K562 (cell line): Measurements from ENCODE around the gene KLK1. TPM values are rescaled to one million over a fixed set of nuclear protein-coding genes. Genes with fewer than 3 reads are reported as not detected.

ENCODE experiments used
- ATAC-seq: fragments of 200-7000 bp; cut with Tn5 transposase; 3 replicates; pipeline ENCODE4 v1.9.1; 2020; ENCODE audit warnings: moderate library complexity
- BruUV-seq: library from RNA; stranded (reverse); fragments of 400-500 nt; replicated peaks from 2 replicates; lab custom pipeline; 2021; lab: Mats Ljungman, UMichigan
- CTCF ChIA-PET: fragments of 300-600 bp; formaldehyde crosslinking; extraction: SDS; loops from one replicate; lab custom pipeline; 2021; ENCODE audit warnings: low intra/inter-chr PET ratio; lab: Yijun Ruan, JAX
- POLR2A ChIA-PET: fragments of 300-600, 350-650 bp; sonication (Branson Sonifier 250); formaldehyde crosslinking; extraction: SDS; loops from one replicate; lab custom pipeline; 2021; ENCODE audit warnings: antibody characterized with exemption, inconsistent platforms; lab: Yijun Ruan, JAX
- DNase-seq, 4 experiments: peaks; one replicate each; pipeline versions ENCODE4 v3.0.0 to v3.0.0-alpha.2; 2011 to 2018; ENCODE audit warnings: low spot score in 3 of 4, mixed read lengths in 3 of 4; ENCODE audit errors: extremely low read depth in 1 of 4
- FAIRE-seq: peaks from 2 replicates; lab custom pipeline; 2011; peaks lifted over from hg19 to GRCh38; lab: Jason Lieb, UNC
- H2AFZ ChIP-seq: 2 replicates; pipeline ENCODE4 v1.6.0; 2011; ENCODE audit warnings: low read depth, low read length, control low read depth, inconsistent platforms
- H3K27ac ChIP-seq: fragments of 200-600 bp; 3 replicates; pipeline ENCODE4 v1.8.0; 2011; ENCODE audit warnings: low read depth, mild to moderate bottlenecking, control low read depth, inconsistent platforms, low read length, moderate library complexity, mixed read lengths; ENCODE audit errors: extremely low read depth
- H3K27me3 ChIP-seq, 2 experiments: fragments of 300-600 bp in 1 of 2; 2 replicates in 1 of 2; 3 replicates in 1 of 2; pipeline versions ENCODE4 v1.6.0 to v1.8.0; 2011; ENCODE audit warnings: inconsistent platforms in 2 of 2, low read length in 2 of 2, mild to moderate bottlenecking in 1 of 2, mixed read lengths in 1 of 2, moderate library complexity in 1 of 2; ENCODE audit not compliant: control insufficient read depth in 2 of 2, insufficient read depth in 2 of 2
- H3K36me3 ChIP-seq: fragments of 300-600 bp; 3 replicates; pipeline ENCODE4 v1.8.0; 2011; ENCODE audit warnings: mild to moderate bottlenecking, low read length, inconsistent platforms; ENCODE audit not compliant: control insufficient read depth, insufficient read depth
- H3K4me1 ChIP-seq, 2 experiments: fragments of 200-600 bp in 1 of 2; replicated peaks in 1 of 2; 2 replicates in 1 of 2; 3 replicates in 1 of 2; pipeline versions ENCODE4 v1.5.1 to v1.8.0; 2011; ENCODE audit warnings: inconsistent platforms in 2 of 2, low read length in 2 of 2, mild to moderate bottlenecking in 1 of 2, mixed read lengths in 1 of 2, moderate library complexity in 1 of 2; ENCODE audit not compliant: control insufficient read depth in 2 of 2, insufficient read depth in 2 of 2
- H3K4me2 ChIP-seq: 2 replicates; pipeline ENCODE4 v1.6.1; 2011; ENCODE audit warnings: low read length, control low read depth, inconsistent platforms, mixed read lengths; ENCODE audit not compliant: insufficient read depth
- H3K4me3 ChIP-seq: fragments of 200-600 bp; sonication (generic), shearing (Covaris generic); 2 replicates; pipeline ENCODE4 v1.5.1; 2016; ENCODE audit warnings: control low read depth, inconsistent platforms
- H3K79me2 ChIP-seq: fragments of 200-600 bp; 3 replicates; pipeline ENCODE4 v1.8.0; 2011; ENCODE audit warnings: low read length, inconsistent platforms; ENCODE audit not compliant: control insufficient read depth, insufficient read depth
- H3K9ac ChIP-seq, 2 experiments: 2 replicates each; pipeline versions ENCODE4 v1.6.0 to v1.6.1; 2011; ENCODE audit warnings: low read depth in 2 of 2, low read length in 2 of 2, control low read depth in 1 of 2, inconsistent platforms in 1 of 2, mild to moderate bottlenecking in 1 of 2, mixed read lengths in 1 of 2; ENCODE audit not compliant: insufficient read depth in 1 of 2
- H3K9me1 ChIP-seq: one replicate; pipeline ENCODE4 v1.6.0; 2011; ENCODE audit warnings: inconsistent platforms, mild to moderate bottlenecking, low read length, moderate library complexity; ENCODE audit not compliant: control insufficient read depth, insufficient read depth
- H3K9me3 ChIP-seq: replicated peaks from 2 replicates; pipeline ENCODE4 v1.5.1; 2011; ENCODE audit warnings: low read depth, low read length, inconsistent platforms; ENCODE audit not compliant: control insufficient read depth, insufficient read depth
- H4K20me1 ChIP-seq: replicated peaks from 2 replicates; pipeline ENCODE4 v1.6.1; 2011; ENCODE audit warnings: low read length, inconsistent platforms, mixed read lengths; ENCODE audit not compliant: control insufficient read depth, insufficient read depth
- ARNT ChIP-seq, 2 experiments: fragments of 450-650 bp; IDR thresholded peaks; 2 replicates each; pipeline ENCODE4 v1.6.1; 2016; ENCODE audit warnings: mild to moderate bottlenecking in 1 of 2
- CBX3 ChIP-seq, 2 experiments: IDR thresholded peaks; 1 replicate in 1 of 2; 2 replicates in 1 of 2; pipeline ENCODE4 v1.6.1; 2012; ENCODE audit warnings: inconsistent platforms in 2 of 2, low read length in 2 of 2, borderline replicate concordance in 1 of 2, control low read depth in 1 of 2
- DACH1 ChIP-seq: fragments of 450-650 bp; IDR thresholded peaks from 2 replicates; pipeline ENCODE4 v1.6.1; 2018; ENCODE audit not compliant: partially characterized antibody
- NFIC ChIP-seq: fragments of 450-650 bp; IDR thresholded peaks from 2 replicates; pipeline ENCODE4 v1.6.1; 2017; ENCODE audit warnings: mild to moderate bottlenecking, inconsistent platforms
- PHF20 ChIP-seq: fragments of 450-650 bp; IDR thresholded peaks from 2 replicates; pipeline ENCODE4 v1.6.1; 2018; ENCODE audit not compliant: partially characterized antibody
- POLR2G ChIP-seq: fragments of 200-400 bp; formaldehyde crosslinking; IDR thresholded peaks from 2 replicates; pipeline ENCODE4 v1.6.1; 2017; ENCODE audit warnings: low read depth, mild to moderate bottlenecking, antibody characterized with exemption, low read length, moderate library complexity
- PTTG1 ChIP-seq: fragments of 450-650 bp; IDR thresholded peaks from 2 replicates; pipeline ENCODE4 v1.6.1; 2016; ENCODE audit warnings: low read depth, mild to moderate bottlenecking, missing genetic modification characterization, missing compliant biosample characterization
- SNIP1 ChIP-seq: fragments of 450-650 bp; IDR thresholded peaks from 2 replicates; pipeline ENCODE4 v1.7.1; 2017; ENCODE audit warnings: low read depth, mild to moderate bottlenecking
- TRIM28 ChIP-seq: fragments of 450-650 bp; IDR thresholded peaks from 2 replicates; pipeline ENCODE4 v1.6.1; 2017
- XRCC4 ChIP-seq: IDR thresholded peaks from one replicate; pipeline ENCODE4 v1.6.1; 2011; ENCODE audit not compliant: insufficient read depth, insufficient read length; ENCODE audit errors: extremely low read depth
- ZNF79 ChIP-seq: fragments of 250-450 bp; sonication (Bioruptor Pico); IDR thresholded peaks from 2 replicates; pipeline ENCODE4 v1.4.0; 2020; ENCODE audit warnings: low read depth, mild to moderate bottlenecking, moderate library complexity
- whole genome bisulfite sequencing: fragments of 100-300 bp; shearing (Covaris generic); methylation state at CpG from one replicate; pipeline ENCODE4 v1.1.6; 2016; ENCODE audit warnings: low coverage, mixed read lengths; ENCODE audit not compliant: insufficient coverage; ENCODE audit errors: missing lambda C conversion rate; 5-methylcytosine and 5-hydroxymethylcytosine counted together
- in situ Hi-C: fragments of 300-500 bp; cut with MboI; formaldehyde crosslinking; loops from 4 replicates; pipeline ENCODE4 v1.15.0; 2018; ENCODE audit warnings: inconsistent platforms, mixed read lengths
- intact Hi-C: fragments of 100-400 bp; cut with micrococcal nuclease; formaldehyde crosslinking; loops from 2 replicates; pipeline ENCODE4 v1.14.2; 2022
- polyA plus RNA-seq, 8 experiments: library from polyadenylated mRNA; depleted of rRNA in 4 of 8; stranded (reverse) in 5 of 8; unstranded in 3 of 8; fragments of >200 nt; fragmentation: Nextera tagmentation in 2 of 8; fragmentation: Illumina TruSeq in 1 of 8; extraction: Ambion mirVana in 2 of 8; extraction: Trizol in 1 of 8; gene quantifications; 2 replicates each; pipeline versions ENCODE4 v1.2.1 to v1.2.3, GENCODE V29; 2011 to 2014; ENCODE audit warnings: inconsistent platforms in 1 of 8, missing spikeins in 1 of 8
- total RNA-seq, 7 experiments: library from RNA; depleted of rRNA in 6 of 7; stranded (reverse); fragments of >200 nt in 6 of 7; fragmentation: Illumina TruSeq in 2 of 7; extraction: Trizol in 2 of 7; gene quantifications; 2 replicates each; pipeline versions ENCODE4 v1.2.1 to v1.2.3, GENCODE V29; 2011 to 2021; ENCODE audit warnings: low replicate concordance in 1 of 7
- TF ChIP-seq, protein P1 (sequence below): fragments of 450-650 bp; IDR thresholded peaks from 2 replicates; pipeline ENCODE4 v1.6.1; 2018; ENCODE audit warnings: mild to moderate bottlenecking, low read depth; ENCODE audit not compliant: partially characterized antibody

KLK1 gene
- total and polyA plus RNA-seq, 9 of the 15 experiments (the other 6 are each of a cell fraction or from before 2014, with no cell fraction given), result 0.87 to 15.4 (median 9.1) TPM

DNA sequence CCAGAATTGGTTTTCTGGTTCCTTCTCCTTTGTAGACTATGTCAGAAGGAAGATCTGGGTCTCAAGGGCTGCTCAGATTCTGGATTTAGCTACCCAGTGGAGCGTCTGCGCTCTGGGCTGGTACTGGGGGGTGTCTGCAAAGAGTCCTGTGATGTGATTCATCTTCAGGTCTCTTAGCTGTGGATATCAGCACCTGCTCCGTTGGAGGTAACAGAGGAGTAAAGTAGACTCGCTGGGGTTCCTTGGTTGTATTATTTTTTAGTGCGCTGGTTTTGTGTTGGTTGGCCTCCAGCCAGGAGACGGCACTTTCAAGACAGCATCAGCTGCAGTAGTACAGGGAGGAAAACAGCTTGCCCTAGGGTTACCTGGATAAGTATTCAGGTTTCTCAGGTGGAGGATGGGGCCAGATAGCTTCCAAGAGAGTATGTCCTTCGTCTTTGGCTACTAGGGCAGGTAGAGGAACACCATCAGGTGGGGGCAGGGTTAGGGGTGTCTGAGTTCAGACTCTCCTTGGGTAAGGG is 20.2 kb upstream of the KLK1 start:
- no peaks in the 10 kb centered on the region for H3K9me1 ChIP-seq
- CTCF ChIA-PET, result no interaction called here
- no peak for FAIRE-seq

DNA sequence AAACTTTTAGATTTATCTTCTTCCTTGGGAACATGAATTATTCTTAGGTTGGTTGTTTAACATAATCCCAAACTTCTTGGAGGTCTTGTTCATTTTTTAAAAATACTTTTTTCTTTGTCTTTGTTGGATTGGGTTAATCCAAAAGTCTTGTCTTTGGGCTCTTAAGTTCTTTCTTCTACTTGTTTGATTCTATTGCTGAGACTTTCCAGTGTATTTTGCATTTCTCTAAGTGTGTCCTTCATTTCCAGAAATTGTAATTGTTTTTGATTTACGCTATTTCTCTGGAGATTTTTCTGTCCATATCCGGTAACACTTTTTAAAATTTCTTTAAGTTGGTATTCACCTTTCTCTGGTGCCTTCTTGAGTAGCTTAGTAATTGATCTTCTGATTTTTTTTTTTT is 19.6 kb upstream of the KLK1 start:
- TF ChIP-seq CBX3 (IDR thresholded peaks at IDR 0.05; ENCODE audit: borderline replicate concordance in 1 of 2, low read length in 2 of 2) (0 out of 3 replicates have a peak, but pooled peaks of 1 of the 2 experiments have one; percentile 23), TRIM28 (peak; percentile 85), ZNF79 (CRISPR knock-in tag) (no peak), DACH1 (no peak), XRCC4 (no peak), ARNT (IDR thresholded peaks at IDR 0.05) (no peak)
- TF ChIP-seq, protein P1, sequence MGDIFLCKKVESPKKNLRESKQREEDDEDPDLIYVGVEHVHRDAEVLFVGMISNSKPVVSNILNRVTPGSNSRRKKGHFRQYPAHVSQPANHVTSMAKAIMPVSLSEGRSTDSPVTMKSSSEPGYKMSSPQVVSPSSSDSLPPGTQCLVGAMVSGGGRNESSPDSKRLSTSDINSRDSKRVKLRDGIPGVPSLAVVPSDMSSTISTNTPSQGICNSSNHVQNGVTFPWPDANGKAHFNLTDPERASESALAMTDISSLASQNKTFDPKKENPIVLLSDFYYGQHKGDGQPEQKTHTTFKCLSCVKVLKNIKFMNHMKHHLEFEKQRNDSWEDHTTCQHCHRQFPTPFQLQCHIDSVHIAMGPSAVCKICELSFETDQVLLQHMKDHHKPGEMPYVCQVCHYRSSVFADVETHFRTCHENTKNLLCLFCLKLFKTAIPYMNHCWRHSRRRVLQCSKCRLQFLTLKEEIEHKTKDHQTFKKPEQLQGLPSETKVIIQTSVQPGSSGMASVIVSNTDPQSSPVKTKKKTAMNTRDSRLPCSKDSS, result peak; percentile 65
- Histone ChIP-seq H3K27me3 (peaks cover 2 to 27% of the 10 kb centered on the region in 2 experiments; a peak in 3 of 5 replicates), H3K9me3 (peaks cover 2% of the 10 kb centered on the region; the same call in 1 of the 2 replicates), H3K27ac (no peak overlapping the region), H3K9ac (no peak overlapping the region), H3K4me2 (no peak overlapping the region), H3K4me3 (no peak overlapping the region), H4K20me1 (no peaks in the 10 kb centered on the region), H3K9me1 (no peaks in the 10 kb centered on the region), H3K79me2 (no peaks in the 10 kb centered on the region), H2AFZ (no peak overlapping the region), H3K36me3 (no peaks in the 10 kb centered on the region), H3K4me1 (no peaks in the 10 kb centered on the region; a peak in 1 of 5 replicates)
- ATAC-seq (no peak), DNase-seq (no peak), FAIRE-seq (no peak)
- ChIA-PET POLR2A (interaction anchor here (0.6 to 1.0 kb wide), 2 partner anchors 9 to 179 kb away, joined by 3 read pairs; partner anchors contain the start of gene KLK15), CTCF (no interaction called here)
- intact Hi-C loops (no loop called here), in situ Hi-C loops (no loop called here)
- BruUV-seq, result no TSS peak
- 13% methylated on average over 2 of the region's 2 CpGs for WGBS

More for the DNA sequence above, 20.2 kb upstream of the KLK1 start:
- DNase-seq (no peak), ATAC-seq (no peak)
- Histone ChIP-seq H3K4me1 (no peaks in the 10 kb centered on the region), H3K27ac (no peak overlapping the region), H3K27me3 (peaks cover 8 to 29% of the 10 kb centered on the region in 2 experiments; a peak in 3 of 5 replicates), H3K36me3 (no peaks in the 10 kb centered on the region), H3K4me3 (no peak overlapping the region), H3K9ac (no peak overlapping the region), H2AFZ (no peak overlapping the region), H4K20me1 (no peaks in the 10 kb centered on the region), H3K9me3 (peaks cover 2% of the 10 kb centered on the region; the same call in 1 of the 2 replicates), H3K79me2 (no peaks in the 10 kb centered on the region), H3K4me2 (no peak overlapping the region)
- no TSS peak for BruUV-seq
- POLR2A ChIA-PET, result interaction anchor here (0.6 to 1.0 kb wide), 3 partner anchors 10 to 179 kb away, joined by 3 read pairs; partner anchors contain the start of gene KLK15
- in situ Hi-C loops, result no loop called here
- WGBS, result 3% methylated on average over 7 of the region's 7 CpGs
- intact Hi-C loops, result no loop called here
- TF ChIP-seq NFIC, result peak; percentile 18; the same call in 1 of the 2 replicates
- no peak for TF ChIP-seq POLR2G
- no peak for TF ChIP-seq PHF20
- TF ChIP-seq SNIP1, result no peak
- no peak for TF ChIP-seq PTTG1
